ENCODE data around the gene GABBR2.

DNA sequence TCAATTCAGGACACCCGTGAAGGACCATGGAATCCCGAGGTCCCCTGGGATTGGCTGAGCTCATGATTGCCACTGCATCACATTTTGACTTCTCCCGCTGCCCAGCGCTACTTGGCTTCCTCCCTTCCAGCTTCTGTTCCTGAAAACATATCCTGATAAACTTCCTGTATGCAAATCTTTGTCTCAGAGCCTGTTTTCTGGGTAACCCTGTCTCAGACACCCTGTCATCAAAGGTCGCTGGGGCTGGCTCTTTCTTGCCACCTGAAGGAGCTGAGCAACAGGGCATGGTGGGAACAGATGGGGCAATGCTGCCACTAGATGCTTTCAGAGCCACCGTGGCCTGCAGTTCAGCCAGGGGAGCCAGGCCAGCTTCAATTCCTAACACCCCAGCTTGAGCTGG lies 299.0 kb downstream of the GABBR2 start:
- TF ChIP-seq GATA3 (IDR thresholded peaks at IDR 0.05; ENCODE audit: low read depth, low read length) (no peak), GATA2 (IDR thresholded peaks at IDR 0.05; ENCODE audit: low read depth, low read length) (no peak)
